HEK293 (cell line): Measurements from ENCODE around the gene HOXC11.

ENCODE experiments used
- CTCF ChIA-PET: fragments of 350-600 bp; formaldehyde crosslinking; extraction: SDS; loops from one replicate; lab custom pipeline; 2021; ENCODE audit warnings: antibody characterized with exemption; lab: Yijun Ruan, JAX
- POLR2A ChIA-PET: fragments of 300-600 bp; formaldehyde crosslinking; extraction: SDS; loops from one replicate; lab custom pipeline; 2020; ENCODE audit warnings: antibody characterized with exemption, inconsistent platforms; lab: Yijun Ruan, JAX
- H3K27ac ChIP-seq: fragments of 200-500 bp; sonication (Bioruptor generic); 2 replicates; pipeline ENCODE4 v1.5.1; 2014; ENCODE audit warnings: low read depth, low read length, control low read depth, inconsistent platforms; ENCODE audit errors: extremely low read depth
- H3K36me3 ChIP-seq, 2 experiments: fragments of 200-500 bp in 1 of 2; sonication (Bioruptor generic) in 1 of 2; 1 replicate in 1 of 2; 2 replicates in 1 of 2; pipeline ENCODE4 v1.5.1; 2014 to 2017; ENCODE audit warnings: inconsistent platforms in 2 of 2, low read length in 2 of 2; ENCODE audit not compliant: control insufficient read depth in 2 of 2, insufficient read depth in 1 of 2
- H3K4me1 ChIP-seq: fragments of 200-500 bp; sonication (Bioruptor generic); 2 replicates; pipeline ENCODE4 v1.5.1; 2014; ENCODE audit warnings: mild to moderate bottlenecking, low read length, inconsistent platforms; ENCODE audit not compliant: control insufficient read depth, insufficient read depth
- H3K4me3 ChIP-seq: 2 replicates; pipeline ENCODE4 v1.5.1; 2011; ENCODE audit warnings: low read depth, mild to moderate bottlenecking, control low read depth, low read length, moderate library complexity
- H3K9me3 ChIP-seq: fragments of 200-500 bp; sonication (Bioruptor generic); 2 replicates; pipeline ENCODE4 v1.5.1; 2014; ENCODE audit warnings: low read depth, low read length, inconsistent platforms; ENCODE audit not compliant: control insufficient read depth, insufficient read depth
- GLIS1 ChIP-seq: fragments of 450-650 bp; formaldehyde crosslinking; IDR thresholded peaks from 2 replicates; pipeline ENCODE4 v1.5.1; 2016; ENCODE audit warnings: missing biosample characterization, missing genetic modification characterization
- GLIS2 ChIP-seq: fragments of 450-650 bp; formaldehyde crosslinking; IDR thresholded peaks from 2 replicates; pipeline ENCODE4 v1.5.1; 2016; ENCODE audit warnings: missing biosample characterization, missing genetic modification characterization
- KLF1 ChIP-seq: fragments of 450-650 bp; formaldehyde crosslinking; IDR thresholded peaks from 2 replicates; pipeline ENCODE4 v1.5.1; 2016; ENCODE audit warnings: missing biosample characterization, missing genetic modification characterization
- KLF10 ChIP-seq: fragments of 450-650 bp; IDR thresholded peaks from 2 replicates; pipeline ENCODE4 v1.5.1; 2018; ENCODE audit warnings: missing biosample characterization, mild to moderate bottlenecking, missing genetic modification characterization
- OSR2 ChIP-seq: fragments of 450-650 bp; formaldehyde crosslinking; IDR thresholded peaks from 2 replicates; pipeline ENCODE4 v1.5.1; 2016; ENCODE audit warnings: missing biosample characterization, missing genetic modification characterization
- ZNF24 ChIP-seq: fragments of 450-650 bp; formaldehyde crosslinking; IDR thresholded peaks from 2 replicates; pipeline ENCODE4 v1.5.1; 2016; ENCODE audit warnings: missing biosample characterization, missing genetic modification characterization
- ZNF266 ChIP-seq: fragments of 450-650 bp; formaldehyde crosslinking; IDR thresholded peaks from 2 replicates; pipeline ENCODE4 v1.5.1; 2016; ENCODE audit warnings: missing biosample characterization, missing genetic modification characterization, low read depth
- ZNF324 ChIP-seq: fragments of 450-650 bp; formaldehyde crosslinking; IDR thresholded peaks from 2 replicates; pipeline ENCODE4 v1.5.1; 2016; ENCODE audit warnings: missing biosample characterization, missing genetic modification characterization
- ZNF404 ChIP-seq: fragments of 450-650 bp; formaldehyde crosslinking; IDR thresholded peaks from 2 replicates; pipeline ENCODE4 v1.5.1; 2017; ENCODE audit warnings: missing biosample characterization, missing genetic modification characterization
- ZNF501 ChIP-seq: fragments of 450-650 bp; formaldehyde crosslinking; IDR thresholded peaks from 2 replicates; pipeline ENCODE4 v1.5.1; 2016; ENCODE audit warnings: missing biosample characterization, missing genetic modification characterization
- ZNF521 ChIP-seq: fragments of 450-650 bp; formaldehyde crosslinking; IDR thresholded peaks from 2 replicates; pipeline ENCODE4 v1.5.1; 2017; ENCODE audit warnings: missing biosample characterization, mild to moderate bottlenecking, missing genetic modification characterization
- ZNF658 ChIP-seq: fragments of 450-650 bp; formaldehyde crosslinking; IDR thresholded peaks from 2 replicates; pipeline ENCODE4; 2016; ENCODE audit warnings: missing biosample characterization, missing genetic modification characterization
- ZNF677 ChIP-seq: fragments of 450-650 bp; IDR thresholded peaks from 2 replicates; pipeline ENCODE4 v1.5.0; 2018; ENCODE audit warnings: missing biosample characterization, mild to moderate bottlenecking, missing genetic modification characterization, moderate library complexity
- ZNF701 ChIP-seq: fragments of 450-650 bp; formaldehyde crosslinking; IDR thresholded peaks from 2 replicates; pipeline ENCODE4 v1.5.1; 2016; ENCODE audit warnings: missing biosample characterization, missing genetic modification characterization
- ZNF777 ChIP-seq: fragments of 450-650 bp; formaldehyde crosslinking; IDR thresholded peaks from 2 replicates; pipeline ENCODE4 v1.5.1; 2017; ENCODE audit warnings: missing biosample characterization, missing genetic modification characterization, borderline replicate concordance
- ZXDB ChIP-seq: fragments of 450-650 bp; formaldehyde crosslinking; IDR thresholded peaks from 2 replicates; pipeline ENCODE4 v1.5.1; 2016; ENCODE audit warnings: missing biosample characterization, missing genetic modification characterization
- TF ChIP-seq, protein P1 (sequence below): fragments of 450-650 bp; formaldehyde crosslinking; optimal IDR thresholded peaks from 2 replicates; pipeline ENCODE3; 2016; ENCODE audit warnings: missing biosample characterization, mild to moderate bottlenecking, missing genetic modification characterization
- TF ChIP-seq, protein P2 (sequence below): fragments of 450-650 bp; formaldehyde crosslinking; IDR thresholded peaks from 2 replicates; pipeline ENCODE4 v1.5.1; 2016; ENCODE audit warnings: missing biosample characterization, missing genetic modification characterization
- TF ChIP-seq, protein P3 (sequence below): fragments of 450-650 bp; formaldehyde crosslinking; IDR thresholded peaks from 2 replicates; pipeline ENCODE4 v1.5.1; 2016; ENCODE audit warnings: missing biosample characterization, missing genetic modification characterization
- TF ChIP-seq, protein P4 (sequence below): fragments of 450-650 bp; formaldehyde crosslinking; conservative IDR thresholded peaks from 2 replicates; pipeline ENCODE4 v1.5.1; 2016; ENCODE audit warnings: low read depth, missing biosample characterization, missing genetic modification characterization
- TF ChIP-seq, protein P5 (sequence below): fragments of 450-650 bp; formaldehyde crosslinking; IDR thresholded peaks from 2 replicates; pipeline ENCODE4 v1.5.1; 2016; ENCODE audit warnings: missing biosample characterization, missing genetic modification characterization, borderline replicate concordance

The HOXC11 gene

DNA sequence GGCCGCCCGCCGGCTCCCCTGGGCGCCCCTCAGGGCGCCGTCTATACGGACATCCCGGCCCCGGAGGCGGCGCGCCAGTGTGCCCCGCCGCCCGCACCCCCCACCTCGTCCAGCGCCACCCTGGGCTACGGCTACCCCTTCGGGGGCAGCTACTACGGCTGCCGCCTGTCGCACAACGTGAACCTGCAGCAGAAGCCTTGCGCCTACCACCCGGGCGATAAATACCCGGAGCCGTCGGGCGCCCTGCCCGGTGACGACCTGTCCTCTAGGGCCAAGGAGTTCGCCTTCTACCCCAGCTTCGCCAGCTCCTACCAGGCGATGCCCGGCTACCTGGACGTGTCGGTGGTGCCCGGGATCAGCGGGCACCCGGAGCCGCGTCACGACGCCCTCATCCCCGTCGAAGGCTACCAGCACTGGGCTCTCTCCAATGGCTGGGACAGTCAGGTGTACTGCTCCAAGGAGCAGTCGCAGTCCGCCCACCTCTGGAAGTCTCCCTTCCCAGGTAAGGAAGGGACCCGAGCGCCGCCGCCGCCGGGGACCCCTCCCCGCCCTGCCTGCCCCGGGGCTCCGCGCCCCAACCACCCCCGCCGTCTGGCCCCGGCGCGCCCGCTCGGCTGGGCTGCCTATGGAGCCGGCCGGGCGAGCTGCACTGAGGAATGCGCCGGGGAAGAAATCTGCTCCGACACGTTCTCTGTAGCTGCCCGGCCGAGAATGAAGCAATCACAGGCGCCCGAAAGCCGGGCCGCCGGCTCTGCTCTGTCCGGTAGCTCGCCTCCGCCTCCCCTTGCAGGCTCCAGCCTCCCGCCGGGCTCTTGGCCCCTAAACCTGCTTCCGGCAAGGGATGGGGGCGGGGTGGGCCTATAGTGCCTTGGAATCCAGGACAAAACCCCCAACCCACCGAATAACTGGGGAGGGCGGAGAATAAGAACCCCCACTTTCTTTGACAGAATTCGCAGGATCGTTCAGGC, 33.5 kb upstream of the HOXC11 start:
- H3K36me3 ChIP-seq = peaks cover 0 to 4% of the 10 kb centered on the region in 2 experiments; a peak in 1 of 3 replicates
- peak overlapping the region; percentile 63 for H3K4me3 ChIP-seq
- H3K27ac ChIP-seq = peak overlapping the region; percentile 94
- ChIA-PET POLR2A (interaction anchor here (0.7 to 2.0 kb wide), 10 partner anchors 14 to 559 kb away, joined by 3 to 8 read pairs (median 4); partner anchors contain the start of genes HOXC5, HOXC9, SMUG1 and SP1), CTCF (interaction anchor here (0.6 to 2.2 kb wide), 11 partner anchors 46 to 1225 kb away, joined by 3 to 7 read pairs (median 4); partner anchors contain the start of gene HOXC10)
- no peaks in the 10 kb centered on the region for H3K9me3 ChIP-seq
- H3K4me1 ChIP-seq = peaks cover 6% of the 10 kb centered on the region; the same call in 1 of the 2 replicates
- TF ChIP-seq ZNF521 (tag by site-specific recombination) (no peak), ZXDB (no peak), GLIS1 (tag by site-specific recombination) (peak; percentile 35), ZNF777 (tag by site-specific recombination) (peak; percentile 97), ZNF404 (tag by site-specific recombination) (no peak), ZNF266 (tag by site-specific recombination) (no peak), ZNF701 (tag by site-specific recombination) (no peak), ZNF501 (no peak), ZNF677 (no peak), KLF10 (tag by site-specific recombination) (peak; percentile 28; the same call in 1 of the 2 replicates), KLF1 (tag by site-specific recombination) (no peak), ZNF324 (no peak), OSR2 (tag by site-specific recombination) (peak; percentile 33; the same call in 1 of the 2 replicates), GLIS2 (peak; percentile 58), ZNF658 (tag by site-specific recombination) (no peak), ZNF24 (tag by site-specific recombination) (no peak)
- TF ChIP-seq, protein P1, sequence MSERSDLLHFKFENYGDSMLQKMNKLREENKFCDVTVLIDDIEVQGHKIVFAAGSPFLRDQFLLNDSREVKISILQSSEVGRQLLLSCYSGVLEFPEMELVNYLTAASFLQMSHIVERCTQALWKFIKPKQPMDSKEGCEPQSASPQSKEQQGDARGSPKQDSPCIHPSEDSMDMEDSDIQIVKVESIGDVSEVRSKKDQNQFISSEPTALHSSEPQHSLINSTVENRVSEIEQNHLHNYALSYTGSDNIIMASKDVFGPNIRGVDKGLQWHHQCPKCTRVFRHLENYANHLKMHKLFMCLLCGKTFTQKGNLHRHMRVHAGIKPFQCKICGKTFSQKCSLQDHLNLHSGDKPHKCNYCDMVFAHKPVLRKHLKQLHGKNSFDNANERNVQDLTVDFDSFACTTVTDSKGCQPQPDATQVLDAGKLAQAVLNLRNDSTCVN (tag by site-specific recombination) = peak; percentile 59
- TF ChIP-seq, protein P2, sequence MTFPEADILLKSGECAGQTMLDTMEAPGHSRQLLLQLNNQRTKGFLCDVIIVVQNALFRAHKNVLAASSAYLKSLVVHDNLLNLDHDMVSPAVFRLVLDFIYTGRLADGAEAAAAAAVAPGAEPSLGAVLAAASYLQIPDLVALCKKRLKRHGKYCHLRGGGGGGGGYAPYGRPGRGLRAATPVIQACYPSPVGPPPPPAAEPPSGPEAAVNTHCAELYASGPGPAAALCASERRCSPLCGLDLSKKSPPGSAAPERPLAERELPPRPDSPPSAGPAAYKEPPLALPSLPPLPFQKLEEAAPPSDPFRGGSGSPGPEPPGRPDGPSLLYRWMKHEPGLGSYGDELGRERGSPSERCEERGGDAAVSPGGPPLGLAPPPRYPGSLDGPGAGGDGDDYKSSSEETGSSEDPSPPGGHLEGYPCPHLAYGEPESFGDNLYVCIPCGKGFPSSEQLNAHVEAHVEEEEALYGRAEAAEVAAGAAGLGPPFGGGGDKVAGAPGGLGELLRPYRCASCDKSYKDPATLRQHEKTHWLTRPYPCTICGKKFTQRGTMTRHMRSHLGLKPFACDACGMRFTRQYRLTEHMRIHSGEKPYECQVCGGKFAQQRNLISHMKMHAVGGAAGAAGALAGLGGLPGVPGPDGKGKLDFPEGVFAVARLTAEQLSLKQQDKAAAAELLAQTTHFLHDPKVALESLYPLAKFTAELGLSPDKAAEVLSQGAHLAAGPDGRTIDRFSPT (tag by site-specific recombination) = peak; percentile 90
- TF ChIP-seq, protein P3, sequence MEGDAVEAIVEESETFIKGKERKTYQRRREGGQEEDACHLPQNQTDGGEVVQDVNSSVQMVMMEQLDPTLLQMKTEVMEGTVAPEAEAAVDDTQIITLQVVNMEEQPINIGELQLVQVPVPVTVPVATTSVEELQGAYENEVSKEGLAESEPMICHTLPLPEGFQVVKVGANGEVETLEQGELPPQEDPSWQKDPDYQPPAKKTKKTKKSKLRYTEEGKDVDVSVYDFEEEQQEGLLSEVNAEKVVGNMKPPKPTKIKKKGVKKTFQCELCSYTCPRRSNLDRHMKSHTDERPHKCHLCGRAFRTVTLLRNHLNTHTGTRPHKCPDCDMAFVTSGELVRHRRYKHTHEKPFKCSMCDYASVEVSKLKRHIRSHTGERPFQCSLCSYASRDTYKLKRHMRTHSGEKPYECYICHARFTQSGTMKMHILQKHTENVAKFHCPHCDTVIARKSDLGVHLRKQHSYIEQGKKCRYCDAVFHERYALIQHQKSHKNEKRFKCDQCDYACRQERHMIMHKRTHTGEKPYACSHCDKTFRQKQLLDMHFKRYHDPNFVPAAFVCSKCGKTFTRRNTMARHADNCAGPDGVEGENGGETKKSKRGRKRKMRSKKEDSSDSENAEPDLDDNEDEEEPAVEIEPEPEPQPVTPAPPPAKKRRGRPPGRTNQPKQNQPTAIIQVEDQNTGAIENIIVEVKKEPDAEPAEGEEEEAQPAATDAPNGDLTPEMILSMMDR = peak; percentile 62; the same call in 1 of the 2 replicates
- TF ChIP-seq, protein P4, sequence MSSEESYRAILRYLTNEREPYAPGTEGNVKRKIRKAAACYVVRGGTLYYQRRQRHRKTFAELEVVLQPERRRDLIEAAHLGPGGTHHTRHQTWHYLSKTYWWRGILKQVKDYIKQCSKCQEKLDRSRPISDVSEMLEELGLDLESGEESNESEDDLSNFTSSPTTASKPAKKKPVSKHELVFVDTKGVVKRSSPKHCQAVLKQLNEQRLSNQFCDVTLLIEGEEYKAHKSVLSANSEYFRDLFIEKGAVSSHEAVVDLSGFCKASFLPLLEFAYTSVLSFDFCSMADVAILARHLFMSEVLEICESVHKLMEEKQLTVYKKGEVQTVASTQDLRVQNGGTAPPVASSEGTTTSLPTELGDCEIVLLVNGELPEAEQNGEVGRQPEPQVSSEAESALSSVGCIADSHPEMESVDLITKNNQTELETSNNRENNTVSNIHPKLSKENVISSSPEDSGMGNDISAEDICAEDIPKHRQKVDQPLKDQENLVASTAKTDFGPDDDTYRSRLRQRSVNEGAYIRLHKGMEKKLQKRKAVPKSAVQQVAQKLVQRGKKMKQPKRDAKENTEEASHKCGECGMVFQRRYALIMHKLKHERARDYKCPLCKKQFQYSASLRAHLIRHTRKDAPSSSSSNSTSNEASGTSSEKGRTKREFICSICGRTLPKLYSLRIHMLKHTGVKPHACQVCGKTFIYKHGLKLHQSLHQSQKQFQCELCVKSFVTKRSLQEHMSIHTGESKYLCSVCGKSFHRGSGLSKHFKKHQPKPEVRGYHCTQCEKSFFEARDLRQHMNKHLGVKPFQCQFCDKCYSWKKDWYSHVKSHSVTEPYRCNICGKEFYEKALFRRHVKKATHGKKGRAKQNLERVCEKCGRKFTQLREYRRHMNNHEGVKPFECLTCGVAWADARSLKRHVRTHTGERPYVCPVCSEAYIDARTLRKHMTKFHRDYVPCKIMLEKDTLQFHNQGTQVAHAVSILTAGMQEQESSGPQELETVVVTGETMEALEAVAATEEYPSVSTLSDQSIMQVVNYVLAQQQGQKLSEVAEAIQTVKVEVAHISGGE (tag by site-specific recombination) = 0 out of 2 replicates have a peak, but pooled peaks have one; percentile 5
- TF ChIP-seq, protein P5, sequence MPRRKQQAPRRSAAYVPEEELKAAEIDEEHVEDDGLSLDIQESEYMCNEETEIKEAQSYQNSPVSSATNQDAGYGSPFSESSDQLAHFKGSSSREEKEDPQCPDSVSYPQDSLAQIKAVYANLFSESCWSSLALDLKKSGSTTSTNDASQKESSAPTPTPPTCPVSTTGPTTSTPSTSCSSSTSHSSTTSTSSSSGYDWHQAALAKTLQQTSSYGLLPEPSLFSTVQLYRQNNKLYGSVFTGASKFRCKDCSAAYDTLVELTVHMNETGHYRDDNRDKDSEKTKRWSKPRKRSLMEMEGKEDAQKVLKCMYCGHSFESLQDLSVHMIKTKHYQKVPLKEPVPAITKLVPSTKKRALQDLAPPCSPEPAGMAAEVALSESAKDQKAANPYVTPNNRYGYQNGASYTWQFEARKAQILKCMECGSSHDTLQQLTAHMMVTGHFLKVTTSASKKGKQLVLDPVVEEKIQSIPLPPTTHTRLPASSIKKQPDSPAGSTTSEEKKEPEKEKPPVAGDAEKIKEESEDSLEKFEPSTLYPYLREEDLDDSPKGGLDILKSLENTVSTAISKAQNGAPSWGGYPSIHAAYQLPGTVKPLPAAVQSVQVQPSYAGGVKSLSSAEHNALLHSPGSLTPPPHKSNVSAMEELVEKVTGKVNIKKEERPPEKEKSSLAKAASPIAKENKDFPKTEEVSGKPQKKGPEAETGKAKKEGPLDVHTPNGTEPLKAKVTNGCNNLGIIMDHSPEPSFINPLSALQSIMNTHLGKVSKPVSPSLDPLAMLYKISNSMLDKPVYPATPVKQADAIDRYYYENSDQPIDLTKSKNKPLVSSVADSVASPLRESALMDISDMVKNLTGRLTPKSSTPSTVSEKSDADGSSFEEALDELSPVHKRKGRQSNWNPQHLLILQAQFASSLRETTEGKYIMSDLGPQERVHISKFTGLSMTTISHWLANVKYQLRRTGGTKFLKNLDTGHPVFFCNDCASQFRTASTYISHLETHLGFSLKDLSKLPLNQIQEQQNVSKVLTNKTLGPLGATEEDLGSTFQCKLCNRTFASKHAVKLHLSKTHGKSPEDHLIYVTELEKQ (tag by site-specific recombination) = no peak
